Keratinocyte (primary cell): Measurements from ENCODE around the gene TMOD1. TPM values are rescaled to one million over a fixed set of nuclear protein-coding genes. Genes with fewer than 3 reads are reported as not detected.

Experiments
- DNase-seq: peaks from one replicate; pipeline ENCODE4 v3.0.0-alpha.2; 2011; ENCODE audit warnings: low read depth, missing footprints, low spot score
- FAIRE-seq: peaks from 2 replicates; lab custom pipeline; 2011; peaks lifted over from hg19 to GRCh38; lab: Jason Lieb, UNC
- H2AFZ ChIP-seq: 2 replicates; pipeline ENCODE4 v1.6.0; 2012; ENCODE audit warnings: low read length, control low read depth, inconsistent platforms; ENCODE audit not compliant: control insufficient read depth
- H3K27ac ChIP-seq: 2 replicates; pipeline ENCODE4 v1.5.1; 2011; ENCODE audit warnings: low read length; ENCODE audit not compliant: control insufficient read depth, insufficient read depth
- H3K27me3 ChIP-seq: 3 replicates; pipeline ENCODE4 v1.6.0; 2011; ENCODE audit warnings: low read length; ENCODE audit not compliant: control insufficient read depth, insufficient read depth; ENCODE audit errors: extremely low read depth
- H3K36me3 ChIP-seq, 2 experiments: 2 replicates in 1 of 2; 3 replicates in 1 of 2; pipeline ENCODE4 v1.5.1; 2011; ENCODE audit warnings: low read length in 2 of 2, mild to moderate bottlenecking in 1 of 2; ENCODE audit not compliant: control insufficient read depth in 2 of 2, insufficient read depth in 2 of 2; ENCODE audit errors: extremely low read depth in 1 of 2
- H3K4me1 ChIP-seq: 3 replicates; pipeline ENCODE4 v1.5.1; 2011; ENCODE audit warnings: low read length; ENCODE audit not compliant: control insufficient read depth, insufficient read depth; ENCODE audit errors: extremely low read depth
- H3K4me2 ChIP-seq: 3 replicates; pipeline ENCODE4 v1.6.0; 2011; ENCODE audit warnings: low read depth, low read length; ENCODE audit not compliant: control insufficient read depth, insufficient read depth; ENCODE audit errors: extremely low read depth
- H3K4me3 ChIP-seq, 3 experiments: fragments of 200-600 bp in 1 of 3; sonication (generic) in 1 of 3; 2 replicates in 2 of 3; 3 replicates in 1 of 3; pipeline ENCODE4 v1.5.1; 2011 to 2016; ENCODE audit warnings: low read length in 3 of 3, mild to moderate bottlenecking in 3 of 3, control low read depth in 2 of 3, inconsistent platforms in 1 of 3, low read depth in 1 of 3, mixed read lengths in 1 of 3, mixed run types in 1 of 3, moderate library complexity in 1 of 3; ENCODE audit not compliant: control insufficient read depth in 2 of 3, insufficient read depth in 2 of 3; ENCODE audit errors: extremely low read depth in 1 of 3
- H3K79me2 ChIP-seq: 2 replicates; pipeline ENCODE4 v1.6.0; 2012; ENCODE audit warnings: low read length; ENCODE audit not compliant: control insufficient read depth, insufficient read depth
- H3K9ac ChIP-seq: 3 replicates; pipeline ENCODE4 v1.6.0; 2011; ENCODE audit warnings: low read length; ENCODE audit not compliant: control insufficient read depth, insufficient read depth; ENCODE audit errors: extremely low read depth
- H3K9me1 ChIP-seq: 3 replicates; pipeline ENCODE4 v1.6.0; 2011; ENCODE audit warnings: low read length; ENCODE audit not compliant: control insufficient read depth, insufficient read depth; ENCODE audit errors: extremely low read depth
- H3K9me3 ChIP-seq: 2 replicates; pipeline ENCODE4 v1.5.1; 2012; ENCODE audit warnings: low read depth, low read length; ENCODE audit not compliant: control insufficient read depth
- H4K20me1 ChIP-seq: 3 replicates; pipeline ENCODE4 v1.6.0; 2011; ENCODE audit warnings: low read length; ENCODE audit not compliant: control insufficient read depth, insufficient read depth; ENCODE audit errors: extremely low read depth
- EZH2 ChIP-seq: IDR thresholded peaks from one replicate; pipeline ENCODE4 v1.6.1; 2012; ENCODE audit warnings: inconsistent platforms, mild to moderate bottlenecking, low read length, moderate library complexity
- dilution Hi-C: fragments of 300-500 bp; cut with MboI; formaldehyde crosslinking; loops from one replicate; pipeline ENCODE4 v1.7.0; 2020; ENCODE audit warnings: low sequenced_read_pairs; ENCODE audit not compliant: extremely low pct_ligation_motif_present
- polyA plus RNA-seq, 5 experiments: library from polyadenylated mRNA; depleted of rRNA in 3 of 5; stranded (reverse) in 3 of 5; stranded (forward) in 1 of 5; unstranded in 1 of 5; fragments of >200 nt; gene quantifications; 1 replicate in 1 of 5; 2 replicates in 3 of 5; 3 replicates in 1 of 5; pipeline versions ENCODE4 v1.2.1 to v1.2.3, GENCODE V29; 2011 to 2012; ENCODE audit warnings: missing spikeins in 2 of 5, low read depth in 1 of 5, low replicate concordance in 1 of 5
- TF ChIP-seq, protein P1 (sequence below), 3 experiments: IDR thresholded peaks in 1 of 3; conservative IDR thresholded peaks in 1 of 3; optimal IDR thresholded peaks in 1 of 3; 2 replicates in 2 of 3; 3 replicates in 1 of 3; pipeline versions ENCODE3 to v1.5.1; 2011; ENCODE audit warnings: low read length in 3 of 3, mild to moderate bottlenecking in 3 of 3, moderate library complexity in 2 of 3, control low read depth in 1 of 3, inconsistent platforms in 1 of 3; ENCODE audit not compliant: insufficient read depth in 2 of 3; ENCODE audit errors: extremely low read depth in 1 of 3

TMOD1 gene
- polyA plus RNA-seq, 1 donor (not counting 4 experiments of a cell fraction or from before 2014, with no cell fraction given) = not detected

DNA sequence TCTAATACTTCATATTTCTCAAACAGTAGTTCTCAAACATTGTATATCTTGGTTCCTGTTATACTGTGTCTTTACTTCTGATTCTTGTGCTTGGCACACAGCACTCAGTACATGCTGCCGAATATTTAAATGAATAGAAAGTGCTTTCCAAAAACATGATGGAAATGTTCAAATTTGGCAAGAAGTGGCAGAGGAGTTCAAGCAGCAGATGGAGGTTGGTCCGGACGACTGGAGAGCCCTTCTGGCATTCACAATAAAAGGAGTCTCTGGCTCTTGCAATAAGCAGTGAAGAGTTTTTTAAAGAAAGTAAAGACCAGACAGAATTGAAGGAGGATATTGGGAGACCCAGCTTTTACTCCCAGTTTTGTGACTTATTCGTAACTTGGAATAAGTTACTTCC, 95.4 kb downstream of the TMOD1 start:
- H3K4me1 ChIP-seq = no peaks in the 10 kb centered on the region
- H3K4me3 ChIP-seq = no peak overlapping the region
- dilution Hi-C loops = no loop called here
- FAIRE-seq (no peak), DNase-seq (no peak)
- H3K4me2 ChIP-seq = no peak overlapping the region
- no peak for TF ChIP-seq EZH2
- TF ChIP-seq, protein P1, sequence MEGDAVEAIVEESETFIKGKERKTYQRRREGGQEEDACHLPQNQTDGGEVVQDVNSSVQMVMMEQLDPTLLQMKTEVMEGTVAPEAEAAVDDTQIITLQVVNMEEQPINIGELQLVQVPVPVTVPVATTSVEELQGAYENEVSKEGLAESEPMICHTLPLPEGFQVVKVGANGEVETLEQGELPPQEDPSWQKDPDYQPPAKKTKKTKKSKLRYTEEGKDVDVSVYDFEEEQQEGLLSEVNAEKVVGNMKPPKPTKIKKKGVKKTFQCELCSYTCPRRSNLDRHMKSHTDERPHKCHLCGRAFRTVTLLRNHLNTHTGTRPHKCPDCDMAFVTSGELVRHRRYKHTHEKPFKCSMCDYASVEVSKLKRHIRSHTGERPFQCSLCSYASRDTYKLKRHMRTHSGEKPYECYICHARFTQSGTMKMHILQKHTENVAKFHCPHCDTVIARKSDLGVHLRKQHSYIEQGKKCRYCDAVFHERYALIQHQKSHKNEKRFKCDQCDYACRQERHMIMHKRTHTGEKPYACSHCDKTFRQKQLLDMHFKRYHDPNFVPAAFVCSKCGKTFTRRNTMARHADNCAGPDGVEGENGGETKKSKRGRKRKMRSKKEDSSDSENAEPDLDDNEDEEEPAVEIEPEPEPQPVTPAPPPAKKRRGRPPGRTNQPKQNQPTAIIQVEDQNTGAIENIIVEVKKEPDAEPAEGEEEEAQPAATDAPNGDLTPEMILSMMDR (optimal IDR thresholded peaks at IDR 0.05 in 1 of 3, IDR thresholded peaks at IDR 0.05 in 1 of 3, conservative IDR thresholded peaks at IDR 0.05 in 1 of 3; ENCODE audit: extremely low read depth in 1 of 3, insufficient read depth in 2 of 3, low read length in 3 of 3) = no peak
- no peaks in the 10 kb centered on the region for H4K20me1 ChIP-seq
- H3K27ac ChIP-seq = no peak overlapping the region
- no peak overlapping the region for H3K9ac ChIP-seq
- no peaks in the 10 kb centered on the region for H3K79me2 ChIP-seq
- H3K36me3 ChIP-seq = peaks cover 10 to 11% of the 10 kb centered on the region in 2 experiments
- no peak overlapping the region for H2AFZ ChIP-seq
- H3K27me3 ChIP-seq = peaks cover 5% of the 10 kb centered on the region
- H3K9me3 ChIP-seq = no peaks in the 10 kb centered on the region
- no peaks in the 10 kb centered on the region for H3K9me1 ChIP-seq

DNA sequence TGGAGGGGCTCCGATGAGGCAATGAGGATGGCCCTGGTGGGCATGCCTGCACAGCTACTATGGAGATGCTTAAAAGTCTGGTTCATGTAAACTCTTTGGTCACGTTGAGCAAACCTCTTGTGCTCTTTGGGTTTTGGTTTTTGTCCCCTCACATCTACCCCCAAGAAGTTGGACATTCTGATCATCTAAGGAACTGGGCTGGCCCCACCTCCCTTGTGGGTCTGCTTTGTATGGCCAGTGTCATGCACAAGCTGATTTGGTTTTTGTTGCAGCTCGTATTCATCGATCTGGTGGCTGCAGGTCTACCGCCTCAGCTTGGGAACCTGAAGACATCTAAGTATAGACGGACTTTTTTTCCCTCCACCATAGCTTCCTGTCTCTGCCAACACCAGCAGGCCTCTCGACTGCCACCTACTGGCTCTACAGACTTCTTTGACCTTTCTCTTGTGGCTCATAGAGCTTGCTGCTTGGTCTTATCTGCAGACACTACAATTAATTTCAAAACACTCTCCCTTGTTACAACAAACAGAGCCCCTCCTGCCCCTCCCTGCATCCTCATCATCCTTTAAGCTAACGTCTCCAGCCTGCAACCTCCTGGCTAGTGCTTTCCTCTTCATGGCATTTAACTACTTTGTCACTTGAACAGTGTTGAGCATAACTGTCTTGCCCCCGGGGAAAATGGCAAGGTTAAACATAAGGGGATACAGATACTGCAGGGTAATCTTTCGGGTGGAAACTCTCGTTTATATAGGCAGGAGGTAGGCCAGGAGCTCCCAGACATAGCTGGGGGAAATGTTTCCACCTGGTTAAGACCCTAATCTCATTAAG, 97.2 kb downstream of the TMOD1 start:
- Histone ChIP-seq H3K9ac (no peak overlapping the region), H4K20me1 (no peaks in the 10 kb centered on the region), H3K9me1 (no peaks in the 10 kb centered on the region), H3K4me1 (no peaks in the 10 kb centered on the region), H3K9me3 (no peaks in the 10 kb centered on the region), H3K27me3 (no peaks in the 10 kb centered on the region), H3K79me2 (no peaks in the 10 kb centered on the region), H3K4me2 (no peak overlapping the region), H3K4me3 (no peak overlapping the region), H3K27ac (no peak overlapping the region), H3K36me3 (peaks cover 13 to 18% of the 10 kb centered on the region in 2 experiments), H2AFZ (no peak overlapping the region)
- peak; percentile 40 for DNase-seq
- dilution Hi-C loops = no loop called here
- FAIRE-seq = no peak
- TF ChIP-seq EZH2 = no peak
- TF ChIP-seq, protein P1 (optimal IDR thresholded peaks at IDR 0.05 in 1 of 3, IDR thresholded peaks at IDR 0.05 in 1 of 3, conservative IDR thresholded peaks at IDR 0.05 in 1 of 3; ENCODE audit: extremely low read depth in 1 of 3, insufficient read depth in 2 of 3, low read length in 3 of 3) = peak; percentile 79 to 94 (median 89)
